GM10266 (cell line): ENCODE results near the gene MXRA8.

Experiments used
- DNase-seq: peaks from one replicate; pipeline ENCODE4 v3.0.0; 2012; ENCODE audit errors: extremely low spot score
- CTCF ChIP-seq: IDR thresholded peaks from 2 replicates; pipeline ENCODE4 v1.5.1; 2012; ENCODE audit warnings: mild to moderate bottlenecking, low read depth; ENCODE audit not compliant: control insufficient read depth, insufficient read depth; ENCODE audit errors: missing control alignments

The MXRA8 gene

GRCh38 chr1:1324084-1324523, 34.3 kb downstream of the MXRA8 start:
- TF ChIP-seq CTCF = no peak
- no peak for DNase-seq

GRCh38 chr1:1322952-1323351, 35.4 kb downstream of the MXRA8 start:
- no peak for DNase-seq
- no peak for TF ChIP-seq CTCF

- no peak for TF ChIP-seq CTCF
- DNase-seq = no peak
These were observed 35.9 kb downstream of the MXRA8 start for GRCh38 chr1:1322418-1322817.

- TF ChIP-seq CTCF = no peak
- no peak for DNase-seq
These were observed 36.9 kb downstream of the MXRA8 start for GRCh38 chr1:1321477-1321876.

GRCh38 chr1:1320666-1321448, 37.5 kb downstream of the MXRA8 start:
- no peak for TF ChIP-seq CTCF
- DNase-seq = no peak

GRCh38 chr1:1319646-1319941, 38.8 kb downstream of the MXRA8 start:
- TF ChIP-seq CTCF = no peak
- DNase-seq = no peak

- no peak for TF ChIP-seq CTCF
- DNase-seq = no peak
These were observed 39.3 kb downstream of the MXRA8 start for GRCh38 chr1:1318777-1319645.
